Activated CD4-positive, CD25-positive, alpha-beta regulatory T cell treated with anti-CD3 and anti-CD28 coated beads, Interleukin-2, amount 50 U/mL, for 72 hours (primary cell): ENCODE measurements around the gene CAPN14.
"Not testable (repeated sequence)": the region's sequence is repeated elsewhere in the genome, so short reads cannot be mapped to it uniquely, and the experiment has no call there.

Experiments
- DNase-seq: peaks from one replicate; pipeline ENCODE4 v3.0.0; 2021

The CAPN14 gene

GRCh38 chr2:31191931-31192330 is 25.4 kb downstream of the CAPN14 start:
- DNase-seq: no peak

GRCh38 chr2:31190188-31190587 is 27.1 kb downstream of the CAPN14 start:
- DNase-seq: no peak

GRCh38 chr2:31189141-31189540 is 28.2 kb downstream of the CAPN14 start:
- DNase-seq: no peak

GRCh38 chr2:31188131-31188530 is 29.2 kb downstream of the CAPN14 start:
- DNase-seq: no peak

- no peak for DNase-seq
Measured at GRCh38 chr2:31187166-31187565, 30.1 kb downstream of the CAPN14 start.

GRCh38 chr2:31183973-31184372 is 33.3 kb downstream of the CAPN14 start:
- DNase-seq: not testable (repeated sequence)

GRCh38 chr2:31176742-31177141 is 40.6 kb downstream of the CAPN14 start:
- DNase-seq: no peak

GRCh38 chr2:31171142-31171541 is 46.2 kb downstream of the CAPN14 start:
- DNase-seq: no peak

- peak; percentile 44 for DNase-seq
Measured at GRCh38 chr2:31170071-31170698, 47.1 kb downstream of the CAPN14 start.

- no peak for DNase-seq
Measured at GRCh38 chr2:31168291-31168690, 49.0 kb downstream of the CAPN14 start.

- no peak for DNase-seq
Measured at GRCh38 chr2:31166925-31167324, 50.4 kb downstream of the CAPN14 start.

GRCh38 chr2:31163011-31163539 is 54.2 kb downstream of the CAPN14 start:
- DNase-seq: no peak

GRCh38 chr2:31161637-31162036 is 55.7 kb downstream of the CAPN14 start:
- no peak for DNase-seq

- no peak for DNase-seq
Measured at GRCh38 chr2:31151501-31151900, 65.8 kb downstream of the CAPN14 start.

- no peak for DNase-seq
Measured at GRCh38 chr2:31150120-31150670, 67.1 kb downstream of the CAPN14 start.

- no peak for DNase-seq
Measured at GRCh38 chr2:31148514-31148913, 68.8 kb downstream of the CAPN14 start.

GRCh38 chr2:31147645-31148044 is 69.7 kb downstream of the CAPN14 start:
- no peak for DNase-seq

- DNase-seq: no peak
Measured at GRCh38 chr2:31142110-31142509, 75.2 kb downstream of the CAPN14 start.

- DNase-seq: no peak
Measured at GRCh38 chr2:31141443-31142085, 75.8 kb downstream of the CAPN14 start.

GRCh38 chr2:31140151-31140550 is 77.2 kb downstream of the CAPN14 start:
- DNase-seq: no peak

GRCh38 chr2:31139671-31140070 is 77.6 kb downstream of the CAPN14 start:
- no peak for DNase-seq

GRCh38 chr2:31138037-31138962 is 79.0 kb downstream of the CAPN14 start, which contains the start of gene GALNT14:
GALNT14 (minus strand) TSS chr2:31138440; CDS start chr2:31138086, 354 bp downstream.
- no peak for DNase-seq
